HG02852 (cell line): ENCODE data around the gene MEFV.
"Not testable (repeated sequence)": the region's sequence is repeated elsewhere in the genome, so short reads cannot be mapped to it uniquely, and the experiment has no call there.

Experiments used
- ATAC-seq: cut with Tn5 transposase; IDR thresholded peaks from one replicate; pipeline ENCODE4 v1.9.1; 2021; ENCODE audit warnings: mild to moderate bottlenecking, moderate library complexity; ENCODE audit not compliant: unreplicated experiment

The MEFV gene

DNA sequence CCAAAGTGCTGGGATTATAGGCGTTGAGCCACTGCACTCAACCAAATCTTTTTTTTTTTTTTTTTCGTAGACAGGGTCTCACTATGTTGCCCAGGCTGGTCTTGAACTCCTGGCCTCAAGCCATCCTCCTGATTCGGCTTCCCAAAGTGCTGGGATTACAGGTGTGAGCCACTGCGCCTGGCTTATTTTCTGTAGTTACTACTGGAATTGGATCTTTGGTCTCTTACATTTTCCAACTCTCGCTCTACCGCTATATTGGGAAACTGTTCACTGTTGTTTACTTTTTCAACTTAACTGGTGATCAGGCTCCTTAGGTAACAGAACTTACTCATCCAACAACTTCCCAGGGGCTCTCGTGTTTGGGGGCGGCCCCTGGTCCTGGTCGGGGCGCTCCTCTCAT, 35.6 kb downstream of the MEFV start:
- no peak for ATAC-seq

DNA sequence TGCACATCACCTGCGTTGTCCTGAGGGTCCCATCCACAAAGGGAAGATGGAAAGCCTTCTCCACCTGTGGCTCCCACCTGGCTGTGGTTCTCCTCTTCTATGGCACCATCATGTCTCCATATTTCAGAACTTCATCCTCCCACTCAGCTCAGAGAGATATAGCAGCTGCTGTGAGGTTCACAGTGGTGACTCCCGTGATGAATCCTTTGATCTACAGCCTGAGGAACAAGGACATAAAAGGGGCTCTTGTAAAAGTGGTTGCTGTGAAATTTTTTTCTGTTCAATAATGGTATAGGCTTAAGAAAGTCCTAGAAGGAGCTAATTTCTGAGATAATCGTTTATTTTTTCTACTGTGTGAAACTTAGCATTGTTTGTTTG, 40.2 kb downstream of the MEFV start:
- ATAC-seq, result no peak

DNA sequence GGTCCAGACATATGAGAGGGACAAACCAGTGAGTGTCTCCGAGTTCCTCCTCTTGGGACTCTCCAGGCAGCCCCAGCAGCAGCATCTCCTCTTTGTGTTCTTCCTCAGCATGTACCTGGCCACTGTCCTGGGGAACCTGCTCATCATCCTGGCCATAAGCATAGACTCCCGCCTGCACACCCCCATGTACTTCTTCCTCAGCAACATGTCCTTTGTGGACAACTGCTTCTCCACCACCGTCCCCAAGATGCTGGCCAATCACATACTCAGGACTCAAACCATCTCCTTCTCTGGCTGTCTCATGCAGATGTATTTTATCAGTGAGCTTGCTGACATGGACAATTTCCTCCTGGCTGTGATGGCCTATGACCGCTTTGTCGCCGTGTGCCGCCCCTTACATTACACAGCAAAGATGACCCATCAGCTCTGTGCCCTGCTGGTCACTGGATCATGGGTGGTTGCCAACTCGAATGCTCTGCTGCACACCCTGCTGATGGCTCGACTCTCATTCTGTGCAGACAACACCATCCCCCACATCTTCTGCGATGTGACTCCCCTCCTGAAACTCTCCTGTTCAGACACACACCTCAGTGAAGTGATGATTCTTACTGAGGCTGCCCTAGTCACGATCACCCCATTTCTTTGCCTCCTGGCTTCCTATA, 40.7 kb downstream of the MEFV start:
- ATAC-seq, result no peak

DNA sequence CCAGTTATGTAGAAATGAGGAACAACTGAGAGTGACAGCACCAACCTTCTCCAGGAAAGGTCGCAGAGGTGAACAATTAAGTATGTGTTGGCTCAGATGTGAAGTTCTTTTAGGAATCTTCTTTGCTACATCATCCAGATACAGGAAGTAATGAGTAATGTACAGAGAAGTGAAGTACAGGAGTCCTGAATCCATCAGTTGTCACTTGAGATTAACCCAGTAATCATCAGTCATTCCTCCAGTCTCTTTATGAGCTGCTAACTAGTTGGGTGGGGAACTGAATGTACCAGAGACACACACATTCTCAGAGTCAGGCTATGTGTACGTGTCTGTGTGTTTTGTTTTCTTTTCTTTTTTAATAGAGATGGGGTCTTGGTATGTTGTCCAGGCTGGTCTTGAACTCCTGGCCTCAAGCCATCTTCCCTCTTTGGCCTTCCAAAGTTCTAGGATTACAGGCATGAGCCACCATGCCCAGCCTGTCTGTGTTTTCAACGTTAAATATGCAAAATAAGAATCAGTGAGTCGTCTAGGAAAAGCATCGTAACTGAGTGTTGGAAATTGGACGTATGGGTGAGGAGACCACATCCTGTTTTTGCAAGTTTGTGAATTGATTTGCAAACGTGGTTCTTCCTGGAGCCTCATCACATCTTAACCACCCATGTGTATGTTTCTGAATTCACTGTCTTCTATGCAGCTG, 41.4 kb downstream of the MEFV start:
- ATAC-seq, result no peak

GRCh38 chr16:3212567-3212966, 43.9 kb downstream of the MEFV start:
- no peak for ATAC-seq

- ATAC-seq, result no peak
These were observed 44.4 kb downstream of the MEFV start for GRCh38 chr16:3212006-3212405.

- no peak for ATAC-seq
These were observed 49.1 kb downstream of the MEFV start for GRCh38 chr16:3207086-3207953.

GRCh38 chr16:3205939-3206338, 50.5 kb downstream of the MEFV start:
- ATAC-seq, result not testable (repeated sequence)

- ATAC-seq, result no peak
These were observed 53.4 kb downstream of the MEFV start for GRCh38 chr16:3202903-3203539.

DNA sequence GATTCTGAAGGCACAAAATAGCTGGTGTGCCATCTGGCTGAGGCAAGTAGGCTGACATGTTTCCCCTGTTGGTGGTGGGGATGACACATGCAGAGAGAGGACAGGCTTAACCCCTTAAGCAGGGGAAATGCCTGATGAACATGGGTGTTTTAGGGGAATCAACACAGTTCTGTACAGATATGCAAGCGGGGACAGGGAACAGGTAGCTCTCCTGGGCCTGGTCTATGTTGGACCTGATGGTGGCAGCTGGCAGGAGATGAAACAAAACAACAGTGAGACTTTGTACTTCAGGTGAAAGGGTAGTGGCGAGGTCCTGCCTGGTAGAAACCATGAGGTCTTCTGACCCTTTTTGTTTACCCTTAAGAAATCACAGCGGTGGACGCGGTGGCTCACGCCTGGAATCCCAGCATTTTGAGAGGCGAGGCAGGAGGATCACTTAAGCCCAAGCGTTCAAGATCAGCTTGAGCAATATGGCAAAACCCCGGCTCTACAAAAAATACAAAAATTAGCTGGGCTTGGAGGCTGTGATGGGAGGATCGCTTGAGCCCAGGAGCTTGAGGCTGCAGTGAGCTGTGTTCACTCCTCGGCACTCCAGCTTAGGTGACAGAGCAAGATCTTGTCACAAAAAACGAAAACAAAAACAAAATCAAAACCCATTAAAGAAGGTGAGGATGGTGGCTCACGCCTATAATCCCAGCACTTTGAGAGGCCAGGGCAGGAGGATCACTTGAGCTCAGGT, 57.9 kb downstream of the MEFV start:
- ATAC-seq, result no peak

DNA sequence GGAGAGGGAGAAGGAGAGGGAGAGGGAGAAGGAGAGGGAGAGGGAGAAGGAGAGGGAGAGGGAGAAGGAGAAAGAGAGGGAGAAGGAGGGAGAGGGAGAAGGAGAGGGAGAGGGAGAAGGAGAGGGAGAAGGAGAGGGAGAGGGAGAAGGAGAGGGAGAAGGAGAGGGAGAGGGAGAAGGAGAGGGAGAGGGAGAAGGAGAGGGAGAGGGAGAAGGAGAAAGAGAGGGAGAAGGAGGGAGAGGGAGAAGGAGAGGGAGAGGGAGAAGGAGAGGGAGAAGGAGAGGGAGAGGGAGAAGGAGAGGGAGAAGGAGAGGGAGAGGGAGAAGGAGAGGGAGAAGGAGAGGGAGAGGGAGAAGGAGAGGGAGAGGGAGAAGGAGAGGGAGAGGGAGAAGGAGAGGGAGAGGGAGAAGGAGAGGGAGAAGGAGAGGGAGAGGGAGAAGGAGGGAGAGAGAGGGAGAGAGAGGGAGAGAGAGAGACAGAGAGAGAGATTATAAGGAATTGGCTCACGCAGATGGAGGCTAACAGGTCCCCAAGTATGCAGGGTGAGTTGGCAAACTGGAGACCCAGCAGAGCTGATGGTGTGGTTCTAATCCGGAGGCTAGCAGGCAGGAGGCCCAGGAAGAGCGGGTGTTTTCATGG, 58.6 kb downstream of the MEFV start:
- ATAC-seq, result not testable (repeated sequence)

- ATAC-seq, result no peak
These were observed 60.5 kb downstream of the MEFV start for GRCh38 chr16:3195975-3196374.

DNA sequence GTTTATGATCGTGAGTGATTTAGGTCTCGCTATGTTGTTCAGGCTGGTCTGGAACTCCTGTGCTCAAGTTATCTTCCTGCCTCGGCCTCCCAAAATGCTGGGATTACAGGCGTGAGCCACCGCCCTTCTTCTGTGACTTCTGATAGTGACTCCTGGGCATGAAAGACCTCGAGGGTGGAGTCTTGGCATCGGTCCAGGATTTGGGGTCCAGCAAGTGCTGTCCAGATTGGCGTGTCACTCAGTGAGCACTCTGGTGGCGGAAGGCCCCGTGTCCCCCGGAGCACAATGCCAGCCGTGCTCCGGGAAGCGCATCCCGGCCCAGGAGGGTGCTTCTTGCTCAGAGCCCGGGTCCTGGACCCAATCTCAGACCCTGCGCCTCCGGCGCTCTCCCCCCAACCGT, 61.6 kb downstream of the MEFV start:
- no peak for ATAC-seq

GRCh38 chr16:3193221-3194212, 62.9 kb downstream of the MEFV start:
- no peak for ATAC-seq

- no peak for ATAC-seq
These were observed 63.9 kb downstream of the MEFV start for GRCh38 chr16:3192476-3193019.
